ENCODE data around the gene ST3GAL3. TPM values are rescaled to one million over a fixed set of nuclear protein-coding genes. Genes with fewer than 3 reads are reported as not detected.

The ST3GAL3 gene
- total and polyA plus RNA-seq, 11 donors: 14.4 to 31.7 (median 26.3) TPM

DNA sequence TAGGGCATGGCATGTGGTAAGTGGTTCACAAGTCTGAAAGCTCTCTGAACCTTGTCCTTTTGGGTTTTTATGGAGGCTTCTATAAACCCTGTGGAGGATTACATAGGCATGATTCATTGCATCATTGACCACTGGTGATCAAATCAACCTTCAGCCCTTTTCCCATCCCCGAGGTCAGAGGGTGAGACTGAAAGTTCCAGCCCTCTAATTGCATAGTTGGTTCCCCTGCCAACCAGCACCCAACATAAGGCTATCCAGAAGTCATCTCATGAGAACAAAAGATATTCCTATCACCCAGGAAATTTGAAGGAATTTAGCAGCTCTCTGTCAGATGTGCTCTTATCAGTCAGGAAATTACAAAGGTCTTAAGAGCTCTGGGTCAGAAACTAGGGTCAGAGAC, 136.8 kb downstream of the ST3GAL3 start:
- DNase-seq (no peak), ATAC-seq (no peak)
- H3K4me3 ChIP-seq: no peak overlapping the region
- H3K4me1 ChIP-seq: peaks cover 0 to 9% (median 0%) of the 10 kb centered on the region in 12 donors
- no peaks in the 10 kb centered on the region for H3K27me3 ChIP-seq
- H3K9me3 ChIP-seq: peaks cover 0 to 16% (median 0%) of the 10 kb centered on the region in 12 donors
- H3K27ac ChIP-seq: no peak overlapping the region
- H3K36me3 ChIP-seq: peaks cover 0 to 33% (median 6%) of the 10 kb centered on the region in 9 donors
- intact Hi-C loops (cut with DNase I): no loop called here
- WGBS, 4 donors: 90 to 100% (median 94%) methylated on average over 1 of the region's 1 CpG
- TF ChIP-seq, protein P1, sequence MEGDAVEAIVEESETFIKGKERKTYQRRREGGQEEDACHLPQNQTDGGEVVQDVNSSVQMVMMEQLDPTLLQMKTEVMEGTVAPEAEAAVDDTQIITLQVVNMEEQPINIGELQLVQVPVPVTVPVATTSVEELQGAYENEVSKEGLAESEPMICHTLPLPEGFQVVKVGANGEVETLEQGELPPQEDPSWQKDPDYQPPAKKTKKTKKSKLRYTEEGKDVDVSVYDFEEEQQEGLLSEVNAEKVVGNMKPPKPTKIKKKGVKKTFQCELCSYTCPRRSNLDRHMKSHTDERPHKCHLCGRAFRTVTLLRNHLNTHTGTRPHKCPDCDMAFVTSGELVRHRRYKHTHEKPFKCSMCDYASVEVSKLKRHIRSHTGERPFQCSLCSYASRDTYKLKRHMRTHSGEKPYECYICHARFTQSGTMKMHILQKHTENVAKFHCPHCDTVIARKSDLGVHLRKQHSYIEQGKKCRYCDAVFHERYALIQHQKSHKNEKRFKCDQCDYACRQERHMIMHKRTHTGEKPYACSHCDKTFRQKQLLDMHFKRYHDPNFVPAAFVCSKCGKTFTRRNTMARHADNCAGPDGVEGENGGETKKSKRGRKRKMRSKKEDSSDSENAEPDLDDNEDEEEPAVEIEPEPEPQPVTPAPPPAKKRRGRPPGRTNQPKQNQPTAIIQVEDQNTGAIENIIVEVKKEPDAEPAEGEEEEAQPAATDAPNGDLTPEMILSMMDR (IDR thresholded peaks at IDR 0.05): no peak
- no peak for TF ChIP-seq POLR2A (IDR thresholded peaks at IDR 0.05)

DNA sequence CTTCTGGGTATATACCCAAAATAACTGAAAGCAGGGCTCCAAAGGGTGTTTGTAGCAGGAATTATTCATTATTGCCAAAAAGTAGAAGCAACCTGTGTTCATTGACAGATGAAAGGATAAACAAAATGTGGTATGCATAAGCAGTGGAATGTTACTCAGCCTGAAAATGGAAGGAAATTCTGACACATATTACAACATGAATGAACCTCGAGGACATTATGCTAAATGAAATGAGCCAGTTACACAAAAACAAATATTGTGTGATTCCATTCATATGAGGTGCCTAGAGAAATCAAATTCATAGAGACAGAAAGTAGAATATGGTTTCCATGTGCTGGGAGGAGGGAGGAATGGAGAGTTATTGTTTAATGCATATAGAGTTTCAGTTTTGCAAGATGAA, 140.0 kb downstream of the ST3GAL3 start:
- Histone ChIP-seq H3K27me3 (no peaks in the 10 kb centered on the region), H3K27ac (no peak overlapping the region), H3K4me1 (peaks cover 0 to 16% (median 2%) of the 10 kb centered on the region in 12 donors), H3K9me3 (peaks cover 0 to 8% (median 0%) of the 10 kb centered on the region in 12 donors), H3K36me3 (peaks cover 0 to 9% (median 0%) of the 10 kb centered on the region in 9 donors), H3K4me3 (no peak overlapping the region)
- no peak for DNase-seq
- WGBS, 4 donors: 84 to 88% (median 87%) methylated on average over 1 of the region's 1 CpG
- TF ChIP-seq, protein P1 (IDR thresholded peaks at IDR 0.05): no peak
- TF ChIP-seq POLR2A (IDR thresholded peaks at IDR 0.05): no peak
- no peak for ATAC-seq
- intact Hi-C loops (cut with DNase I): no loop called here

DNA sequence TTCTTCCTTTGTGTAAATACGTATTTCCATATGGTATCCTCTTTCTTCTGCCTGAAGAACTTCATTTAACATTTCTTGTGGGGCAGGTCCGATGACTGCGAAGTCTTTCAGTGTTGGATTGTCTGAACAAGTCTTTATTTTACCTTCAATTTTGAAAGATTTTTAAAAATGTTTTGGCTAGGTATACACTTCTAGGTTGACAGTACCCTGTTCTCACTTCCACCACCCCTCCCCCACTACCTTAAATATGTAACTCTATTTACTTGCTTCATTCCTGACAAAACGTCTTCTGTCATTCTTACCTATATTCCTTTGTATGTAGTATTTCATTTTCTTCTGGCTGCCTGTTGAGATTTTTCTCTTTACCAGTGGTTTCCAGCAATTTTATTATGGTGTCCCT, 140.5 kb downstream of the ST3GAL3 start:
- DNase-seq (no peak), ATAC-seq (no peak)
- H3K27ac ChIP-seq: no peak overlapping the region
- TF ChIP-seq, protein P1 (IDR thresholded peaks at IDR 0.05): no peak
- TF ChIP-seq POLR2A (IDR thresholded peaks at IDR 0.05): no peak
- WGBS, 4 donors: 92 to 95% (median 94%) methylated on average over 4 of the region's 4 CpGs
- no peak overlapping the region for H3K4me3 ChIP-seq
- no peaks in the 10 kb centered on the region for H3K27me3 ChIP-seq
- intact Hi-C loops (cut with DNase I): no loop called here
- peaks cover 0 to 3% (median 0%) of the 10 kb centered on the region in 12 donors for H3K9me3 ChIP-seq
- peaks cover 0 to 9% (median 0%) of the 10 kb centered on the region in 9 donors for H3K36me3 ChIP-seq
- peaks cover 0 to 18% (median 2%) of the 10 kb centered on the region in 12 donors for H3K4me1 ChIP-seq

DNA sequence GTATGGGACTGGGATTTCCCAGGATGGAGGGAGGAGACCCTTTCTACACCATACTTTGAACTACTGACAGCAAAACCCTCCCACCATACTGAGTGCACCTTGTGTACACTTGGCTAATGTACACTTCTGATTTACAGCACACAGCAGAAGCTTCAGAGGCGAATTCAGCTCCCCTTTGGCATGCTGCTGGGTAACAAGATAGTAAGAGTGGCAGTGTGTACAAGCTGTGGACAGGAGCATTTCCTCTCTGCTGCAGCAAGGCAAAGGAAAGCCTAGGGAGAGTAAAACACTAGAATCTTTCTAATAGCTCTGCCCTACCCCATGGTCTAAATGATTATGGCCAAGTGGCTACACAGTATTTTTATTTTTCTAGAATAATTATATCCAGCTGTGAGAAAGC, 142.3 kb downstream of the ST3GAL3 start:
- WGBS, 4 donors: 20 to 60% (median 51%) methylated on average over 1 of the region's 1 CpG
- Histone ChIP-seq H3K4me3 (no peak overlapping the region), H3K27me3 (no peaks in the 10 kb centered on the region), H3K27ac (no peak overlapping the region), H3K4me1 (peaks cover 0 to 31% (median 8%) of the 10 kb centered on the region in 12 donors), H3K36me3 (peaks cover 0 to under 1% (median 0%) of the 10 kb centered on the region in 9 donors), H3K9me3 (no peaks in the 10 kb centered on the region)
- intact Hi-C loops (cut with DNase I): no loop called here
- ATAC-seq: peak in 2 of 4 donors; percentile 51 to 56
- DNase-seq: no peak
- TF ChIP-seq POLR2A (IDR thresholded peaks at IDR 0.05): no peak
- TF ChIP-seq, protein P1 (IDR thresholded peaks at IDR 0.05): no peak
